IMR-90 (cell line): ENCODE data around the gene ITPK1. TPM values are rescaled to one million over a fixed set of nuclear protein-coding genes. Genes with fewer than 3 reads are reported as not detected.

ENCODE experiments used
- ATAC-seq: fragments of 200-7000 bp; cut with Tn5 transposase; 2 replicates; pipeline ENCODE4 v1.9.1; 2020; ENCODE audit warnings: low read depth, mild to moderate bottlenecking, moderate library complexity
- BruUV-seq: library from RNA; stranded (reverse); fragments of 400-500 nt; replicated peaks from 2 replicates; lab custom pipeline; 2021; lab: Mats Ljungman, UMichigan
- CTCF ChIA-PET: fragments of 300-600 bp; formaldehyde crosslinking; extraction: SDS; loops from one replicate; lab custom pipeline; 2021; ENCODE audit warnings: antibody characterized with exemption; lab: Yijun Ruan, JAX
- POLR2A ChIA-PET: fragments of 300-600 bp; sonication (Branson Sonifier 250); formaldehyde crosslinking; loops from one replicate; lab custom pipeline; 2022; ENCODE audit warnings: antibody characterized with exemption; ENCODE audit not compliant: unreplicated experiment; lab: Charles Lee
- DNase-seq: peaks from one replicate; pipeline ENCODE4 v3.0.0; 2013
- H2AFZ ChIP-seq: replicated peaks from 2 replicates; pipeline ENCODE3; 2013; ENCODE audit warnings: low read length, mild to moderate bottlenecking; ENCODE audit not compliant: poor library complexity
- H2AK5ac ChIP-seq: 2 replicates; pipeline ENCODE4 v1.6.1; 2013; ENCODE audit warnings: low read depth, low read length, inconsistent platforms
- H2AK9ac ChIP-seq: replicated peaks from 2 replicates; pipeline ENCODE3; 2013; ENCODE audit warnings: mild to moderate bottlenecking, low read depth, low read length, moderate library complexity; ENCODE audit not compliant: poor library complexity
- H2BK120ac ChIP-seq: 2 replicates; pipeline ENCODE4 v1.6.1; 2013; ENCODE audit warnings: low read depth, low read length, inconsistent platforms
- H2BK15ac ChIP-seq: 3 replicates; pipeline ENCODE4 v1.6.1; 2013; ENCODE audit warnings: low read depth, low read length, inconsistent platforms
- H2BK20ac ChIP-seq: 2 replicates; pipeline ENCODE4 v1.6.1; 2013; ENCODE audit warnings: low read depth, mild to moderate bottlenecking, inconsistent platforms, low read length, moderate library complexity
- H2BK5ac ChIP-seq: 2 replicates; pipeline ENCODE4 v1.6.1; 2013; ENCODE audit warnings: mild to moderate bottlenecking, low read depth, low read length, inconsistent platforms; ENCODE audit not compliant: poor library complexity, severe bottlenecking
- H3K14ac ChIP-seq: replicated peaks from 2 replicates; pipeline ENCODE4 v1.6.1; 2013; ENCODE audit warnings: low read depth, low read length, inconsistent platforms
- H3K18ac ChIP-seq: 2 replicates; pipeline ENCODE4 v1.6.1; 2013; ENCODE audit warnings: low read depth, low read length, control low read depth
- H3K23ac ChIP-seq: 2 replicates; pipeline ENCODE4 v1.6.1; 2013; ENCODE audit warnings: low read depth, low read length, inconsistent platforms
- H3K27ac ChIP-seq: 2 replicates; pipeline ENCODE4 v1.5.1; 2013; ENCODE audit warnings: mild to moderate bottlenecking, control low read depth, low read length; ENCODE audit not compliant: insufficient read depth
- H3K27me3 ChIP-seq: 2 replicates; pipeline ENCODE4 v1.6.1; 2013; ENCODE audit warnings: low read length; ENCODE audit not compliant: control insufficient read depth, insufficient read depth
- H3K36me3 ChIP-seq: 2 replicates; pipeline ENCODE4 v1.6.1; 2013; ENCODE audit warnings: low read length, mixed read lengths; ENCODE audit not compliant: control insufficient read depth, insufficient read depth
- H3K4ac ChIP-seq: 2 replicates; pipeline ENCODE4 v1.6.1; 2013; ENCODE audit warnings: low read depth, low read length, inconsistent platforms
- H3K4me1 ChIP-seq: 2 replicates; pipeline ENCODE4 v1.6.1; 2013; ENCODE audit warnings: low read length, mixed read lengths; ENCODE audit not compliant: control insufficient read depth, insufficient read depth
- H3K4me2 ChIP-seq: 2 replicates; pipeline ENCODE4 v1.6.1; 2013; ENCODE audit warnings: low read depth, mild to moderate bottlenecking, control low read depth, low read length, moderate library complexity
- H3K4me3 ChIP-seq: 2 replicates; pipeline ENCODE4 v1.5.1; 2013; ENCODE audit warnings: low read depth, mild to moderate bottlenecking, control low read depth, low read length, moderate library complexity; ENCODE audit not compliant: insufficient read depth
- H3K56ac ChIP-seq: 2 replicates; pipeline ENCODE4 v1.6.1; 2013; ENCODE audit warnings: low read length, inconsistent platforms; ENCODE audit not compliant: insufficient read depth; ENCODE audit errors: extremely low read depth
- H3K79me1 ChIP-seq, 2 experiments: 2 replicates each; pipeline ENCODE4 v1.6.1; 2013; ENCODE audit warnings: low read length in 2 of 2, inconsistent platforms in 1 of 2, low read depth in 1 of 2
- H3K9ac ChIP-seq: 2 replicates; pipeline ENCODE4 v1.6.1; 2013; ENCODE audit warnings: low read depth, low read length, control low read depth
- H3K9me1 ChIP-seq: 2 replicates; pipeline ENCODE4 v1.6.1; 2013; ENCODE audit warnings: low read length, inconsistent platforms; ENCODE audit not compliant: insufficient read depth
- H3K9me3 ChIP-seq: 2 replicates; pipeline ENCODE4 v1.6.1; 2013; ENCODE audit warnings: low read length; ENCODE audit not compliant: control insufficient read depth, insufficient read depth
- H4K20me1 ChIP-seq: 2 replicates; pipeline ENCODE4 v1.6.1; 2013; ENCODE audit warnings: low read length, inconsistent platforms; ENCODE audit not compliant: insufficient read depth
- H4K5ac ChIP-seq: 2 replicates; pipeline ENCODE4 v1.6.1; 2013; ENCODE audit warnings: mild to moderate bottlenecking, low read depth, low read length, control low read depth
- H4K8ac ChIP-seq, 2 experiments: 2 replicates each; pipeline ENCODE4 v1.6.1; 2013; ENCODE audit warnings: low read depth in 2 of 2, low read length in 2 of 2, control low read depth in 1 of 2, inconsistent platforms in 1 of 2
- H4K91ac ChIP-seq: 2 replicates; pipeline ENCODE4 v1.6.1; 2013; ENCODE audit warnings: low read depth, low read length, inconsistent platforms; ENCODE audit not compliant: insufficient read depth
- BHLHE40 ChIP-seq: fragments of 150-350 bp; IDR thresholded peaks from 2 replicates; pipeline ENCODE4 v1.6.1; 2016; ENCODE audit warnings: mild to moderate bottlenecking, low read depth, low read length
- CEBPB ChIP-seq: IDR thresholded peaks from 2 replicates; pipeline ENCODE4 v1.6.1; 2012; ENCODE audit warnings: low read depth, low read length, improper control_type of control experiment
- CHD1 ChIP-seq: IDR thresholded peaks from 2 replicates; pipeline ENCODE4 v1.6.1; 2012; ENCODE audit warnings: low read depth, low read length, improper control_type of control experiment
- FOS ChIP-seq: fragments of 150-350 bp; IDR thresholded peaks from 2 replicates; pipeline ENCODE4 v1.6.1; 2016; ENCODE audit warnings: low read depth, low read length
- MAZ ChIP-seq: IDR thresholded peaks from 2 replicates; pipeline ENCODE4 v1.6.1; 2012; ENCODE audit warnings: low read depth, mild to moderate bottlenecking, low read length, improper control_type of control experiment, moderate library complexity, borderline replicate concordance
- MXI1 ChIP-seq: IDR thresholded peaks from 2 replicates; pipeline ENCODE4 v1.6.1; 2012; ENCODE audit warnings: low read depth, mild to moderate bottlenecking, low read length, moderate library complexity, borderline replicate concordance
- NFE2L2 ChIP-seq: fragments of 150-350 bp; IDR thresholded peaks from 2 replicates; pipeline ENCODE4 v1.6.1; 2016; ENCODE audit warnings: low read depth, mild to moderate bottlenecking, low read length
- POLR2A ChIP-seq: IDR thresholded peaks from 2 replicates; pipeline ENCODE4 v1.6.1; 2012; ENCODE audit warnings: mild to moderate bottlenecking, low read depth, low read length
- RAD21 ChIP-seq: IDR thresholded peaks from 2 replicates; pipeline ENCODE4 v1.6.1; 2012; ENCODE audit warnings: low read length, improper control_type of control experiment
- RCOR1 ChIP-seq: IDR thresholded peaks from 2 replicates; pipeline ENCODE4 v1.6.1; 2012; ENCODE audit warnings: mild to moderate bottlenecking, low read length, improper control_type of control experiment; ENCODE audit not compliant: insufficient replicate concordance
- RFX5 ChIP-seq: IDR thresholded peaks from 2 replicates; pipeline ENCODE4 v1.8.0; 2012; ENCODE audit warnings: low read depth, mild to moderate bottlenecking, low read length, moderate library complexity
- SMC3 ChIP-seq: fragments of 150-350 bp; IDR thresholded peaks from 2 replicates; pipeline ENCODE4 v1.6.1; 2016; ENCODE audit warnings: low read depth, mild to moderate bottlenecking, antibody characterized with exemption, low read length, moderate library complexity
- USF2 ChIP-seq: fragments of 150-350 bp; IDR thresholded peaks from 2 replicates; pipeline ENCODE4 v1.6.1; 2017; ENCODE audit warnings: mild to moderate bottlenecking, antibody characterized with exemption, low read length, low read depth
- WGBS, 2 experiments: methylation state at CpG; one replicate each; pipeline versions ENCODE4 v1.1.5 to v1.1.7; 2013; ENCODE audit warnings: missing lambda C conversion rate in 2 of 2; ENCODE audit not compliant: insufficient read length in 1 of 2; ENCODE audit errors: extremely low coverage in 2 of 2; 5-methylcytosine and 5-hydroxymethylcytosine counted together
- dilution Hi-C: fragments of 300-500 bp; cut with HindIII; formaldehyde crosslinking; loops from one replicate; pipeline ENCODE4 v1.14.3; 2018; ENCODE audit warnings: low sequenced_read_pairs; ENCODE audit not compliant: unreplicated experiment
- in situ Hi-C: fragments of 300-500 bp; cut with MboI; formaldehyde crosslinking; loops from 3 replicates; pipeline ENCODE4 v1.14.3; 2019; ENCODE audit warnings: low sequenced_read_pairs, inconsistent platforms, mixed read lengths
- intact Hi-C: fragments of 100-400 bp; cut with micrococcal nuclease; formaldehyde crosslinking; loops from 2 replicates; pipeline ENCODE4 v1.10.0; 2022
- polyA plus RNA-seq, 3 experiments: library from polyadenylated mRNA; depleted of rRNA; stranded (reverse); fragments of >200 nt; gene quantifications; 2 replicates each; pipeline ENCODE4 v1.2.3, GENCODE V29; 2012; ENCODE audit warnings: low replicate concordance in 1 of 3
- total RNA-seq: library from RNA; depleted of rRNA; stranded (reverse); fragments of >200 nt; gene quantifications from 2 replicates; pipeline ENCODE4 v1.2.3, GENCODE V29; 2012
- TF ChIP-seq, protein P1 (sequence below): conservative IDR thresholded peaks from 2 replicates; pipeline ENCODE4 v1.5.1; 2012; ENCODE audit warnings: mild to moderate bottlenecking, low read depth, low read length, improper control_type of control experiment

The ITPK1 gene
- total and polyA plus RNA-seq, 2 of the 4 experiments (the other 2 are of a cell fraction), result 21.7 to 26.9 TPM

DNA sequence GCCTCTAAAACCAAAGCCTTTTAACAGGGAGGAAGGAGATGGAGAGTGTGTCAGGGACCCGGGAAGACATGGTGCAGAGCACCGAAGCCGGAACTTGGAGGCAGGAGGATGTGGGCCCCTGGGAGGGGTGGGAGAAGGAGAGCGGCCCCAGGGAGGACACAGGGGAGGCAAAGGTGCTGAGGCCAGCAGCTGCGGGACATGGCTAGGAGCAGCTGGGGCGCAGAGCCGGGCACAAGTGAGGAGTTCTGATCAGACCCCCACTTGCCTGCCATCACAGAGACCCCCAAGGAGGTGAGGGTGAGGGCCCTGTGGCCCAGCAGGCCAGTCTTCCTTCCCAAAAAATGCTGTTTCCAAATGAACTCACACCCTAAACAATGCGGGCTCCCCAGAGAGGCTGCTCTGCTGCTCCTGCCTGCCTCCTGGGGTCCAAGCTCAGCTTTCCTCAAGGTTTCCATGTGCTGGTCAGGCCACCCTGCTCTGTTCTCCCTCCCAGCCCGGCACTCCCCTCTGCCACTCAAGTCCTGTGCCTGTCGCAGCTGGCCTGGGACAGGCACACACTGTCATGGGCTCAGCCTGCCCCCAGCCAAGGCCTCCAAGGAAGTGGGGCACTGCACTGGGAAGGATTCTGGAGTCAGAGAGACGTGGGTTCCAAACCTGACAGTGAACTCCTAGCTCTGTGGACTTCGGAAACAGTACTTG, 168.7 kb downstream of the ITPK1 start:
- POLR2A ChIA-PET, result no interaction called here
- no peak overlapping the region for H4K5ac ChIP-seq
- no peak overlapping the region for H2BK20ac ChIP-seq
- H3K23ac ChIP-seq, result no peak overlapping the region
- H3K27ac ChIP-seq, result no peak overlapping the region
- no peak for TF ChIP-seq CHD1
- no peak for TF ChIP-seq MAZ
- TF ChIP-seq MXI1, result no peak
- TF ChIP-seq, protein P1, sequence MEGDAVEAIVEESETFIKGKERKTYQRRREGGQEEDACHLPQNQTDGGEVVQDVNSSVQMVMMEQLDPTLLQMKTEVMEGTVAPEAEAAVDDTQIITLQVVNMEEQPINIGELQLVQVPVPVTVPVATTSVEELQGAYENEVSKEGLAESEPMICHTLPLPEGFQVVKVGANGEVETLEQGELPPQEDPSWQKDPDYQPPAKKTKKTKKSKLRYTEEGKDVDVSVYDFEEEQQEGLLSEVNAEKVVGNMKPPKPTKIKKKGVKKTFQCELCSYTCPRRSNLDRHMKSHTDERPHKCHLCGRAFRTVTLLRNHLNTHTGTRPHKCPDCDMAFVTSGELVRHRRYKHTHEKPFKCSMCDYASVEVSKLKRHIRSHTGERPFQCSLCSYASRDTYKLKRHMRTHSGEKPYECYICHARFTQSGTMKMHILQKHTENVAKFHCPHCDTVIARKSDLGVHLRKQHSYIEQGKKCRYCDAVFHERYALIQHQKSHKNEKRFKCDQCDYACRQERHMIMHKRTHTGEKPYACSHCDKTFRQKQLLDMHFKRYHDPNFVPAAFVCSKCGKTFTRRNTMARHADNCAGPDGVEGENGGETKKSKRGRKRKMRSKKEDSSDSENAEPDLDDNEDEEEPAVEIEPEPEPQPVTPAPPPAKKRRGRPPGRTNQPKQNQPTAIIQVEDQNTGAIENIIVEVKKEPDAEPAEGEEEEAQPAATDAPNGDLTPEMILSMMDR, result no peak
- TF ChIP-seq RFX5, result no peak
- no peak for TF ChIP-seq USF2
- TF ChIP-seq POLR2A, result no peak
- TF ChIP-seq FOS, result no peak
- TF ChIP-seq CEBPB, result no peak
- TF ChIP-seq BHLHE40, result no peak
- no peak for TF ChIP-seq NFE2L2
- TF ChIP-seq RAD21, result no peak
- no peak for TF ChIP-seq SMC3
- TF ChIP-seq RCOR1, result no peak
- CTCF ChIA-PET, result no interaction called here
- H4K91ac ChIP-seq, result no peak overlapping the region
- no peaks in the 10 kb centered on the region for H3K4me1 ChIP-seq
- no peak overlapping the region for H2BK5ac ChIP-seq
- no peak overlapping the region for H2AFZ ChIP-seq
- H3K27me3 ChIP-seq, result no peaks in the 10 kb centered on the region
- H3K4me3 ChIP-seq, result no peak overlapping the region
- no peaks in the 10 kb centered on the region for H3K79me1 ChIP-seq
- no peak overlapping the region for H2AK9ac ChIP-seq
- no peak overlapping the region for H3K4me2 ChIP-seq
- no peaks in the 10 kb centered on the region for H3K36me3 ChIP-seq
- no peaks in the 10 kb centered on the region for H4K20me1 ChIP-seq
- no CpG with 5 or more reads among the region's 12 CpGs for WGBS, 2 experiments
- DNase-seq (no peak), ATAC-seq (no peak)
- in situ Hi-C loops, result no loop called here
- dilution Hi-C loops, result no loop called here
- no peak overlapping the region for H2AK5ac ChIP-seq
- intact Hi-C loops, result no loop called here
- H3K9ac ChIP-seq, result no peak overlapping the region
- no peak overlapping the region for H3K56ac ChIP-seq
- no peak overlapping the region for H3K4ac ChIP-seq
- no peak overlapping the region for H3K14ac ChIP-seq
- H3K18ac ChIP-seq, result no peak overlapping the region
- no peak overlapping the region for H2BK120ac ChIP-seq
- H4K8ac ChIP-seq, result no peak overlapping the region
- no peak overlapping the region for H2BK15ac ChIP-seq
- BruUV-seq, result no TSS peak
- no peaks in the 10 kb centered on the region for H3K9me3 ChIP-seq
- no peaks in the 10 kb centered on the region for H3K9me1 ChIP-seq
